Loucy (cell line): ENCODE measurements around the gene ATRAID.

Experiments used
- H2AFZ ChIP-seq: fragments of 200-600 bp; sonication (generic); 2 replicates; pipeline ENCODE4 v1.6.0; 2016; ENCODE audit warnings: antibody characterized with exemption, mild to moderate bottlenecking, low read length, moderate library complexity
- H3F3A ChIP-seq: fragments of 200-600 bp; 2 replicates; pipeline ENCODE4 v1.6.0; 2016; ENCODE audit warnings: antibody characterized with exemption, low read depth, mild to moderate bottlenecking
- H3K27me3 ChIP-seq: fragments of 200-600 bp; sonication (generic); 2 replicates; pipeline ENCODE4 v1.6.1; 2014; ENCODE audit warnings: low read length, mild to moderate bottlenecking; ENCODE audit not compliant: insufficient read depth, poor library complexity, severe bottlenecking
- H3K36me3 ChIP-seq: fragments of 200-600 bp; sonication (generic); 2 replicates; pipeline ENCODE4 v1.6.1; 2016; ENCODE audit warnings: low read length; ENCODE audit not compliant: insufficient read depth
- H3K4me1 ChIP-seq: fragments of 200-600 bp; sonication (generic); 2 replicates; pipeline ENCODE4 v1.5.1; 2014; ENCODE audit warnings: low read length, mild to moderate bottlenecking; ENCODE audit not compliant: insufficient read depth, poor library complexity, severe bottlenecking
- H3K4me2 ChIP-seq: fragments of 200-600 bp; sonication (generic); 2 replicates; pipeline ENCODE4 v1.6.0; 2014; ENCODE audit warnings: antibody characterized with exemption, low read length, low read depth, mild to moderate bottlenecking; ENCODE audit not compliant: poor library complexity, severe bottlenecking
- H3K4me3 ChIP-seq: fragments of 200-600 bp; sonication (generic); 2 replicates; pipeline ENCODE4 v1.5.1; 2014; ENCODE audit warnings: low read length, mild to moderate bottlenecking, mixed read lengths; ENCODE audit not compliant: poor library complexity, severe bottlenecking
- H3K79me2 ChIP-seq: fragments of 200-600 bp; sonication (generic); 2 replicates; pipeline ENCODE4 v1.6.1; 2014; ENCODE audit warnings: low read length; ENCODE audit not compliant: insufficient read depth
- H3K9ac ChIP-seq: fragments of 200-600 bp; sonication (generic); 2 replicates; pipeline ENCODE4 v1.6.0; 2014; ENCODE audit warnings: mild to moderate bottlenecking, low read depth, low read length, moderate library complexity; ENCODE audit not compliant: poor library complexity, severe bottlenecking
- H3K9me2 ChIP-seq: fragments of 200-600 bp; sonication (generic); replicated peaks from 2 replicates; pipeline ENCODE4 v1.6.1; 2016; ENCODE audit warnings: low read depth, low read length, mixed read lengths
- H3K9me3 ChIP-seq: fragments of 200-600 bp; sonication (generic); 2 replicates; pipeline ENCODE4 v1.6.1; 2014; ENCODE audit warnings: mild to moderate bottlenecking, antibody characterized with exemption, low read length, low read depth; ENCODE audit not compliant: insufficient read depth
- H4K20me1 ChIP-seq: fragments of 200-600 bp; sonication (generic); 2 replicates; pipeline ENCODE4 v1.6.0; 2014; ENCODE audit warnings: antibody characterized with exemption, low read length, mild to moderate bottlenecking; ENCODE audit not compliant: insufficient read depth, poor library complexity, severe bottlenecking
- CTCF ChIP-seq: fragments of 200-600 bp; sonication (generic); conservative IDR thresholded peaks from 2 replicates; pipeline ENCODE4 v1.5.1; 2014; ENCODE audit warnings: mild to moderate bottlenecking, antibody characterized with exemption, low read length
- EZH2phosphoT487 ChIP-seq: fragments of 200-600 bp; IDR thresholded peaks from 2 replicates; pipeline ENCODE4 v1.6.1; 2018; ENCODE audit warnings: antibody characterized with exemption, mild to moderate bottlenecking, moderate library complexity, borderline replicate concordance

The ATRAID gene

GRCh38 chr2:27222407-27222806, 10.6 kb downstream of the ATRAID start:
- H4K20me1 ChIP-seq, result no peaks in the 10 kb centered on the region
- no peaks in the 10 kb centered on the region for H3K27me3 ChIP-seq

GRCh38 chr2:27223416-27223815, 11.6 kb downstream of the ATRAID start:
- Histone ChIP-seq H3F3A (no peaks in the 10 kb centered on the region), H3K9me2 (no peaks in the 10 kb centered on the region), H3K4me3 (no peak overlapping the region), H3K27me3 (no peaks in the 10 kb centered on the region), H3K9ac (no peak overlapping the region), H3K36me3 (peaks cover 63% of the 10 kb centered on the region; the same call in 1 of the 2 replicates), H3K9me3 (no peaks in the 10 kb centered on the region), H3K79me2 (peaks cover 18% of the 10 kb centered on the region), H3K4me1 (peaks cover 15% of the 10 kb centered on the region), H2AFZ (no peak overlapping the region), H3K4me2 (no peak overlapping the region), H4K20me1 (no peaks in the 10 kb centered on the region)
- no peak for TF ChIP-seq EZH2phosphoT487
- TF ChIP-seq CTCF, result no peak

More at GRCh38 chr2:27222407-27222806, 10.6 kb downstream of the ATRAID start:
- no peak overlapping the region for H3K4me3 ChIP-seq
- H3K4me2 ChIP-seq, result no peak overlapping the region
- H3K79me2 ChIP-seq, result peaks cover 29% of the 10 kb centered on the region
- no peaks in the 10 kb centered on the region for H3K9me2 ChIP-seq
- no peaks in the 10 kb centered on the region for H3F3A ChIP-seq
- H2AFZ ChIP-seq, result no peak overlapping the region
- peaks cover 22% of the 10 kb centered on the region for H3K4me1 ChIP-seq
- peaks cover 53% of the 10 kb centered on the region; the same call in 1 of the 2 replicates for H3K36me3 ChIP-seq
- no peak overlapping the region for H3K9ac ChIP-seq
- no peaks in the 10 kb centered on the region for H3K9me3 ChIP-seq
- TF ChIP-seq CTCF, result no peak
- TF ChIP-seq EZH2phosphoT487, result no peak

- H2AFZ ChIP-seq, result no peak overlapping the region
- no peaks in the 10 kb centered on the region for H3K4me1 ChIP-seq
- no peaks in the 10 kb centered on the region for H3K9me2 ChIP-seq
- no peaks in the 10 kb centered on the region for H3K9me3 ChIP-seq
- no peaks in the 10 kb centered on the region for H3K79me2 ChIP-seq
- no peaks in the 10 kb centered on the region for H4K20me1 ChIP-seq
- no peak overlapping the region for H3K9ac ChIP-seq
- H3K27me3 ChIP-seq, result no peaks in the 10 kb centered on the region
- no peak overlapping the region for H3K4me3 ChIP-seq
- H3K4me2 ChIP-seq, result no peak overlapping the region
- peaks cover 68% of the 10 kb centered on the region; the same call in 1 of the 2 replicates for H3K36me3 ChIP-seq
- H3F3A ChIP-seq, result no peaks in the 10 kb centered on the region
- TF ChIP-seq CTCF (no peak), EZH2phosphoT487 (no peak)
These were observed 13.7 kb downstream of the ATRAID start for GRCh38 chr2:27225526-27225925.
